Kidney glomerular epithelial cell (primary cell): ENCODE measurements around the gene TRIM26.
"Not testable (repeated sequence)": the region's sequence is repeated elsewhere in the genome, so short reads cannot be mapped to it uniquely, and the experiment has no call there.

Experiments used
- DNase-seq: peaks from one replicate; lab custom pipeline; 2025; lab: John Stamatoyannopoulos, UW

The TRIM26 gene

DNA sequence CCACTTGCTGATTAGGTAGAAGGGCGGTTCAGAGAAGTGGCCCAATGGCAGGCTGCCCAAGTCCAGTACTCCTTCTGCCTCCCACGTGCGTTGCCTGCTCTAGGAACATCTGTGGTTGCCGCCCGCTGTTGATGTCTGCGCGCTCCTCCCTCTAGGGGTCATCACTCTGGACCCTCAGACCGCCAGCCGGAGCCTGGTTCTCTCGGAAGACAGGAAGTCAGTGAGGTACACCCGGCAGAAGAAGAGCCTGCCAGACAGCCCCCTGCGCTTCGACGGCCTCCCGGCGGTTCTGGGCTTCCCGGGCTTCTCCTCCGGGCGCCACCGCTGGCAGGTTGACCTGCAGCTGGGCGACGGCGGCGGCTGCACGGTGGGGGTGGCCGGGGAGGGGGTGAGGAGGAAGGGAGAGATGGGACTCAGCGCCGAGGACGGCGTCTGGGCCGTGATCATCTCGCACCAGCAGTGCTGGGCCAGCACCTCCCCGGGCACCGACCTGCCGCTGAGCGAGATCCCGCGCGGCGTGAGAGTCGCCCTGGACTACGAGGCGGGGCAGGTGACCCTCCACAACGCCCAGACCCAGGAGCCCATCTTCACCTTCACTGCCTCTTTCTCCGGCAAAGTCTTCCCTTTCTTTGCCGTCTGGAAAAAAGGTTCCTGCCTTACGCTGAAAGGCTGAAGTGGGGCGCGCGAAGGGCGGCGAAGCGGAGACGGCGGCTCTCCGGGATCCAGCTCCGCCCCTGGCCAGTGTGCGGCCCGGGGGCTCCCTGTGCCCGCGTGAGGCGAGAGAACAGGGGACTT is 41.3 kb downstream of the TRIM26 start:
- no peak for DNase-seq

- DNase-seq: peak; percentile 41
These were observed 43.3 kb downstream of the TRIM26 start for GRCh38 chr6:30169658-30170614.

- DNase-seq: no peak
These were observed 44.5 kb downstream of the TRIM26 start for GRCh38 chr6:30168741-30169140.

DNA sequence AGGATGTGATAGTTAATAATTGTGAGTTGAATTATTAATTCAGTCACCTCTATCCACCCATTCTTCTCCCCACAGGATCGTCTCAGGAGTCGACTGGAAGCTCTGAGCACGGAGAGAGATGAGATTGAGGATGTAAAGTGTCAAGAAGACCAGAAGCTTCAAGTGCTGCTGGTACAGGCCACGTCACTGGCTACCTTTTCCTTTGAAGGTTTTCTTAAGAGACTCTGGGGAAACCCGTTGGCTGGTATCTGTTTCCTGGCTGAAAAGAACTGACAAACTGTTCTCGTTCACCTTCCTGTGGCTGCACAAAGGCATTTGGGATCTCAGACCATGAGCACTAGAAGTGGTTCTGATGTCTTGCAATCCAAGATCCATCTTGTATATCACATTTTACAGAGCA is 46.1 kb downstream of the TRIM26 start:
- no peak for DNase-seq

DNA sequence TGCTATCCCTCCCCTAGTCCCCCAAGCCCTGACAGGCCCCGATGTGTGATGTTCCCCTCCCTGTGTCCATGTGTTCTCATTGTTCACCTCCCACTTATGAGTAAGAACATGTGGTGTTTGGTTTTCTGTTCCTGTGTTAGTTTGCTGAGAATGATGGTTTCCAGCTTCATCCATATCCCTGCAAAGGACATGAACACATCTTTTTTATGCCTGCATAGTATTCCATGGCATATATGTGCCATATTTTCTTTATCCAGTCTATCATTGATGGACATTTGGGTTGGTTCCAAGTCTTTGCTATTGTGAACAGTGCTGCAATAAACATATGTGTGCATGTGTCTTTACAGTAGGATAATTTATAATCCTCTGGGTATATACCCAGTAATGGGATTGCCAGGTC is 48.0 kb downstream of the TRIM26 start:
- DNase-seq: not testable (repeated sequence)

DNA sequence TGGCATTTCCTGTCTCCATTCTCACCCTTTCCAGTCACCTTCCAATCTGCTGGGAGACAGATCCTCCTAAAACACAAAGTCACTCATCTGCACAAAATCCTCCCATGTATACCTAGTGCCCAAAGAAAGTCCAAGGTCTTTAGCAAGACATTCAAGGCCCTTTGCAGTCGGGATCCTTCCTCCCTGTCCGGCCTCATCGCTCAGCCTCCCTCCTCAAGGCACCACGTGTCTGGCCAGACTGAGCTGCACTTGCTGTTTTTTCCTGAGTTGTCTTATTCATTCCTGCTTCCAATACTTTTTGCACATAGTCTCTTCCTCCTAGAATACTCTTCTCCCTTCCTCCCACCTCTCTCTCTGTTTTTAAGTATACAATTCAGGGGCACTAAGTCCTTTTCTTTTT is 48.5 kb downstream of the TRIM26 start:
- DNase-seq: no peak

GRCh38 chr6:30163918-30164654 is 49.1 kb downstream of the TRIM26 start:
- no peak for DNase-seq

DNA sequence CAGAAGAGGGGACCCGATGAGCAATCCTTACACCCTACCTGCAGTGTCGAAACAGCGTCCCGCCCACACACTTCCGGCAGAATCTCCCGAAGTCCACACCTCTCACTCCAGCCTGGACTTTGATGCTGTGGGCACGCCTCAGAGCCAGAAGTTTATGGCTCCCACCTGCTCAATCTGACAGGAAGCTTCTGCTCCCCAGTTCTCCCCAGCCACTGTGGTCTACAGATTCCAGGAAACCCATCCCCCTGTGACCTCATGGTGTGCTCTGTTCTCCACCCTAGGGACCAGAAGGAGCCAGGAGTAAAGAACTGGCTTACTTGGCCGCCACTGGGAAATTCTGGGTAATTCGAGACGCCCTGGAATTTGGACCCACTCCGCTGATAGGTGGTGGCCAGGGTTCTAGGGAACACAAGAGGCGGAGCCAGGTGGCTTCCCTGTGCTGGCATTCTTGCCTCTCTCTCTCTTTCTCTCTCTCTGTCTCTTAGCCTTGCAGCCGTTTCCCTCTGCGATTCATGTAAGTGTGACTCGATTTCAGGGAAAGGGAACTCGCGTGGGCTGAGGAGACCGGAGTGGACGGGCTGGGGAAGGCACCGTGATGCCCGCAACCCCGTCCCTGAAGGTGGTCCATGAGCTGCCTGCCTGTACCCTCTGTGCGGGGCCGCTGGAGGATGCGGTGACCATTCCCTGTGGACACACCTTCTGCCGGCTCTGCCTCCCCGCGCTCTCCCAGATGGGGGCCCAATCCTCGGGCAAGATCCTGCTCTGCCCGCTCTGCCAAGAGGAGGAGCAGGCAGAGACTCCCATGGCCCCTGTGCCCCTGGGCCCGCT is 49.9 kb downstream of the TRIM26 start, which contains the start of gene TRIM15:
TSS of gene TRIM15 (plus strand) at position 457 of the 828 bp plus-strand sequence. CDS start at position 596, 139 bp downstream.
- no peak for DNase-seq

DNA sequence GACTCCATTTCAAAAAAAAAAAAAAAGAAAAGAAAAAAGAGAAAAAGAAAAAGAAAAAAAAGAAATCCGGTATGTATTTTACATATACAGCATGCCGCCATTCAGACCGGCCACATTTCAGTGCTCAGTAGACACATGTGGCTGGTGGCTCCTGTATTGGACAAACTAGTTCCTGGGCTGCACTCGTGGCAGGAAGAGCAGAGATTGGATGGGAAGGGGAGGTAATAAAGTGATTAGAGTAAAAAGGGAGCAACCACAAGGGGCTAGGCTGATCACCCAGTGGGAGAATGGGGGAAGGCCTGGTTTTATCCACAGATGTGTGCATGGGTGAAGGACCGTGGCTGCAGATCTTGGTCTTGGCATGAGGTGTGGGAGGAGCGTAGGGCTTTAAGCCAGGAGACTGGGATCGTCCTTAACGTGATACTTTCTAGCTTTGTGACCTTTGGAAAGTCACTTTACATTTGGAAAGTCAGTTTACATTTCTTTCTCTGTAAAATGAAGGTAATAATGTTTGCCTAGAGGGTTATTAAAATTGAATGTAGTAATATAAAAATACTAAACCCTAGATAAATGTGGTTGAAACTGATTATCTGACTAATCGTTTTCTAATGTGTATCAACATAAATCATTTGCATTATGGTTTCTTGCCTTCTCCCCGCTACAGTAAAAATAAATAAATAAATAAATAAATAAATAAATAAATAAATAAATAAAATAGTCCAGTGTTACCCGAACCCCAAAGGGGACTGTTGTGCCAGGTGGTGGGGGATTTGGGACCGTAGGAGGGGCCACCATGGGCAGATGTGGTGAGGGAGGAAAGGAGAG is 50.7 kb downstream of the TRIM26 start:
- DNase-seq: no peak

GRCh38 chr6:30160785-30161531 is 52.2 kb downstream of the TRIM26 start, which contains the start of gene TRIM10:
Gene TRIM10, minus strand, starts transcription at chr6:30161211. Its CDS starts 353 bp downstream, at chr6:30160858.
- no peak for DNase-seq

GRCh38 chr6:30160008-30160784 is 53.0 kb downstream of the TRIM26 start:
- no peak for DNase-seq

GRCh38 chr6:30158475-30159040 is 54.6 kb downstream of the TRIM26 start:
- no peak for DNase-seq

DNA sequence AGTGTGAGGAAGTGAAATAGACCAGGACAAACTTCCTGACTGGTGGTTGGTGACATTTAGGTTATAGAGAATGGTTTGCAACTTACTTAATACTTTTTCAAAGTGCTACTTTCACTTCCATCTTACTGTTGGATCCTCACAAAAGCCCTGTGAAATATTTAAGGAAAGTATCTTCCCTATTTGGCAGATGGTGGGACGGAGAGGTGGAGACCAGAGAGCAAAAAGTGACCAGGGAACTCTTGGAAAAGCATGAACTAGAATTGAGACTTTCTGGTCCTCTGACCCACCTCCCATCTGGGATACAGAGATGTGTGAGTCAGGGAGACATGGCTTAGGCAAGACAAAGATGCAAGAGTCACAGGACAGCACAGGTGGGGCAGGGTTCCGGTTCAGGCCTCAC is 55.2 kb downstream of the TRIM26 start:
- DNase-seq: no peak

DNA sequence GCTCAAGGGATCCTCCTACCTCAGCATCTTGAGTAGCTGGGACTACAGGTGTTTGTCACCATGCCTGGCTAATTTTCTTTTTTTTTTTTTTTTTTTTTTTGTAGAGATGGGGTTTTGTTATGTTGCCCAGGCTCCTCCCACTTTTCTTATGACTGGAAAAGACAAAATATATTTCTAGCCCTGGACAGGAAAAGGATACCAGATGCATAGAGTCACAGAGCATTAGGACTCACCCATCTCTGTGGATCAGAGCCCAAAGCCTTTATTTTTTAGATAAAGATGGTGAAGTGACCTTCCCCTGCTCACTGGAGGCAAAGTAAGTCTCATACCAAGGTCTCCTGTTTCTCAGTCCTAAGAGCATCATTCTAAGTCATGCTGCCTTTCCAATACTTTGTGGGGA is 55.6 kb downstream of the TRIM26 start:
- no peak for DNase-seq

- DNase-seq: no peak
These were observed 56.4 kb downstream of the TRIM26 start for GRCh38 chr6:30156774-30157173.

GRCh38 chr6:30156262-30156599 is 57.0 kb downstream of the TRIM26 start:
- DNase-seq: peak; percentile 86

- DNase-seq: no peak
These were observed 57.5 kb downstream of the TRIM26 start for GRCh38 chr6:30155520-30156261.
